Keratinocyte (primary cell): ENCODE results near the gene PKNOX2. TPM values are rescaled to one million over a fixed set of nuclear protein-coding genes. Genes with fewer than 3 reads are reported as not detected.

ENCODE experiments used
- DNase-seq: peaks from one replicate; pipeline ENCODE4 v3.0.0-alpha.2; 2011; ENCODE audit warnings: low read depth, missing footprints, low spot score
- FAIRE-seq: peaks from 2 replicates; lab custom pipeline; 2011; peaks lifted over from hg19 to GRCh38; lab: Jason Lieb, UNC
- H2AFZ ChIP-seq: 2 replicates; pipeline ENCODE4 v1.6.0; 2012; ENCODE audit warnings: low read length, control low read depth, inconsistent platforms; ENCODE audit not compliant: control insufficient read depth
- H3K27ac ChIP-seq: 2 replicates; pipeline ENCODE4 v1.5.1; 2011; ENCODE audit warnings: low read length; ENCODE audit not compliant: control insufficient read depth, insufficient read depth
- H3K27me3 ChIP-seq: 3 replicates; pipeline ENCODE4 v1.6.0; 2011; ENCODE audit warnings: low read length; ENCODE audit not compliant: control insufficient read depth, insufficient read depth; ENCODE audit errors: extremely low read depth
- H3K36me3 ChIP-seq, 2 experiments: 2 replicates in 1 of 2; 3 replicates in 1 of 2; pipeline ENCODE4 v1.5.1; 2011; ENCODE audit warnings: low read length in 2 of 2, mild to moderate bottlenecking in 1 of 2; ENCODE audit not compliant: control insufficient read depth in 2 of 2, insufficient read depth in 2 of 2; ENCODE audit errors: extremely low read depth in 1 of 2
- H3K4me1 ChIP-seq: 3 replicates; pipeline ENCODE4 v1.5.1; 2011; ENCODE audit warnings: low read length; ENCODE audit not compliant: control insufficient read depth, insufficient read depth; ENCODE audit errors: extremely low read depth
- H3K4me2 ChIP-seq: 3 replicates; pipeline ENCODE4 v1.6.0; 2011; ENCODE audit warnings: low read depth, low read length; ENCODE audit not compliant: control insufficient read depth, insufficient read depth; ENCODE audit errors: extremely low read depth
- H3K4me3 ChIP-seq, 3 experiments: fragments of 200-600 bp in 1 of 3; sonication (generic) in 1 of 3; 2 replicates in 2 of 3; 3 replicates in 1 of 3; pipeline ENCODE4 v1.5.1; 2011 to 2016; ENCODE audit warnings: low read length in 3 of 3, mild to moderate bottlenecking in 3 of 3, control low read depth in 2 of 3, inconsistent platforms in 1 of 3, low read depth in 1 of 3, mixed read lengths in 1 of 3, mixed run types in 1 of 3, moderate library complexity in 1 of 3; ENCODE audit not compliant: control insufficient read depth in 2 of 3, insufficient read depth in 2 of 3; ENCODE audit errors: extremely low read depth in 1 of 3
- H3K79me2 ChIP-seq: 2 replicates; pipeline ENCODE4 v1.6.0; 2012; ENCODE audit warnings: low read length; ENCODE audit not compliant: control insufficient read depth, insufficient read depth
- H3K9ac ChIP-seq: 3 replicates; pipeline ENCODE4 v1.6.0; 2011; ENCODE audit warnings: low read length; ENCODE audit not compliant: control insufficient read depth, insufficient read depth; ENCODE audit errors: extremely low read depth
- H3K9me1 ChIP-seq: 3 replicates; pipeline ENCODE4 v1.6.0; 2011; ENCODE audit warnings: low read length; ENCODE audit not compliant: control insufficient read depth, insufficient read depth; ENCODE audit errors: extremely low read depth
- H3K9me3 ChIP-seq: 2 replicates; pipeline ENCODE4 v1.5.1; 2012; ENCODE audit warnings: low read depth, low read length; ENCODE audit not compliant: control insufficient read depth
- H4K20me1 ChIP-seq: 3 replicates; pipeline ENCODE4 v1.6.0; 2011; ENCODE audit warnings: low read length; ENCODE audit not compliant: control insufficient read depth, insufficient read depth; ENCODE audit errors: extremely low read depth
- CTCF ChIP-seq, 3 experiments: IDR thresholded peaks in 1 of 3; conservative IDR thresholded peaks in 1 of 3; optimal IDR thresholded peaks in 1 of 3; 2 replicates in 2 of 3; 3 replicates in 1 of 3; pipeline versions ENCODE3 to v1.5.1; 2011; ENCODE audit warnings: low read length in 3 of 3, mild to moderate bottlenecking in 3 of 3, moderate library complexity in 2 of 3, control low read depth in 1 of 3, inconsistent platforms in 1 of 3; ENCODE audit not compliant: insufficient read depth in 2 of 3; ENCODE audit errors: extremely low read depth in 1 of 3
- EZH2 ChIP-seq: IDR thresholded peaks from one replicate; pipeline ENCODE4 v1.6.1; 2012; ENCODE audit warnings: inconsistent platforms, mild to moderate bottlenecking, low read length, moderate library complexity
- dilution Hi-C: fragments of 300-500 bp; cut with MboI; formaldehyde crosslinking; loops from one replicate; pipeline ENCODE4 v1.7.0; 2020; ENCODE audit warnings: low sequenced_read_pairs; ENCODE audit not compliant: extremely low pct_ligation_motif_present
- polyA plus RNA-seq, 5 experiments: library from polyadenylated mRNA; depleted of rRNA in 3 of 5; stranded (reverse) in 3 of 5; stranded (forward) in 1 of 5; unstranded in 1 of 5; fragments of >200 nt; gene quantifications; 1 replicate in 1 of 5; 2 replicates in 3 of 5; 3 replicates in 1 of 5; pipeline versions ENCODE4 v1.2.1 to v1.2.3, GENCODE V29; 2011 to 2012; ENCODE audit warnings: missing spikeins in 2 of 5, low read depth in 1 of 5, low replicate concordance in 1 of 5

PKNOX2 gene
- polyA plus RNA-seq, 1 donor (not counting 4 experiments of a cell fraction or from before 2014, with no cell fraction given): 0.05 TPM

- H3K9me1 ChIP-seq: no peaks in the 10 kb centered on the region
- H3K9me3 ChIP-seq: no peaks in the 10 kb centered on the region
- TF ChIP-seq EZH2 (no peak), CTCF (optimal IDR thresholded peaks at IDR 0.05 in 1 of 3, IDR thresholded peaks at IDR 0.05 in 1 of 3, conservative IDR thresholded peaks at IDR 0.05 in 1 of 3; ENCODE audit: extremely low read depth in 1 of 3, insufficient read depth in 2 of 3, low read length in 3 of 3) (no peak)
- FAIRE-seq: no peak
- no peak for DNase-seq
- no peaks in the 10 kb centered on the region for H3K36me3 ChIP-seq
- H3K4me3 ChIP-seq: no peak overlapping the region
- no peak overlapping the region for H3K27ac ChIP-seq
- H3K4me1 ChIP-seq: no peaks in the 10 kb centered on the region
- H2AFZ ChIP-seq: no peak overlapping the region
- no peak overlapping the region for H3K4me2 ChIP-seq
- dilution Hi-C loops: no loop called here
- H3K27me3 ChIP-seq: peaks cover 33% of the 10 kb centered on the region
- H4K20me1 ChIP-seq: no peaks in the 10 kb centered on the region
- no peak overlapping the region for H3K9ac ChIP-seq
- no peaks in the 10 kb centered on the region for H3K79me2 ChIP-seq
These were observed 217.8 kb downstream of the PKNOX2 start for GRCh38 chr11:125382314-125382791.

- DNase-seq (no peak), FAIRE-seq (no peak)
- no peak overlapping the region for H3K4me2 ChIP-seq
- H3K9me1 ChIP-seq: no peaks in the 10 kb centered on the region
- TF ChIP-seq CTCF (optimal IDR thresholded peaks at IDR 0.05 in 1 of 3, IDR thresholded peaks at IDR 0.05 in 1 of 3, conservative IDR thresholded peaks at IDR 0.05 in 1 of 3; ENCODE audit: extremely low read depth in 1 of 3, insufficient read depth in 2 of 3, low read length in 3 of 3): no peak
- no peak for TF ChIP-seq EZH2
- H3K27ac ChIP-seq: no peak overlapping the region
- dilution Hi-C loops: no loop called here
- no peaks in the 10 kb centered on the region for H3K36me3 ChIP-seq
- H3K9me3 ChIP-seq: no peaks in the 10 kb centered on the region
- no peak overlapping the region for H3K4me3 ChIP-seq
- H2AFZ ChIP-seq: no peak overlapping the region
- no peak overlapping the region for H3K9ac ChIP-seq
- no peaks in the 10 kb centered on the region for H3K79me2 ChIP-seq
- no peaks in the 10 kb centered on the region for H4K20me1 ChIP-seq
- peaks cover 31% of the 10 kb centered on the region for H3K27me3 ChIP-seq
- no peaks in the 10 kb centered on the region for H3K4me1 ChIP-seq
These were observed 218.3 kb downstream of the PKNOX2 start for GRCh38 chr11:125382822-125383221.
